Measurements from ENCODE around the gene TBCD.

TBCD gene

GRCh38 chr17:82889496-82890338 is 137.9 kb downstream of the TBCD start:
- DNase-seq: no peak

GRCh38 chr17:82890339-82890730 is 138.5 kb downstream of the TBCD start:
- DNase-seq: no peak

GRCh38 chr17:82890926-82891678 is 139.2 kb downstream of the TBCD start:
- no peak for DNase-seq

GRCh38 chr17:82891911-82892310 is 140.0 kb downstream of the TBCD start:
- DNase-seq: no peak

GRCh38 chr17:82892899-82893565 is 141.2 kb downstream of the TBCD start:
- peak; percentile 36 for DNase-seq

- no peak for DNase-seq
These were observed 141.9 kb downstream of the TBCD start for GRCh38 chr17:82893779-82894178.

GRCh38 chr17:82894389-82894788 is 142.5 kb downstream of the TBCD start:
- no peak for DNase-seq

GRCh38 chr17:82895087-82895486 is 143.2 kb downstream of the TBCD start:
- no peak for DNase-seq

- DNase-seq: no peak
These were observed 144.5 kb downstream of the TBCD start for GRCh38 chr17:82896071-82897000.

- no peak for DNase-seq
These were observed 145.8 kb downstream of the TBCD start for GRCh38 chr17:82897514-82898249.

- no peak for DNase-seq
These were observed 147.2 kb downstream of the TBCD start for GRCh38 chr17:82898976-82899514.

- no peak for DNase-seq
These were observed 148.1 kb downstream of the TBCD start for GRCh38 chr17:82899941-82900340.

- no peak for DNase-seq
These were observed 148.9 kb downstream of the TBCD start for GRCh38 chr17:82900741-82901140.

- DNase-seq: no peak
These were observed 149.5 kb downstream of the TBCD start for GRCh38 chr17:82901356-82901755.

- no peak for DNase-seq
These were observed 150.0 kb downstream of the TBCD start for GRCh38 chr17:82901856-82902255.

- no peak for DNase-seq
These were observed 151.4 kb downstream of the TBCD start for GRCh38 chr17:82902972-82903874.

- no peak for DNase-seq
These were observed 153.3 kb downstream of the TBCD start for GRCh38 chr17:82905130-82905529.

GRCh38 chr17:82907797-82908542 is 156.1 kb downstream of the TBCD start:
- DNase-seq: no peak

GRCh38 chr17:82908543-82909160 is 156.8 kb downstream of the TBCD start:
- DNase-seq: no peak
